GM21717 (cell line): ENCODE data around the gene HBQ1.
"Not testable (repeated sequence)": the region's sequence is repeated elsewhere in the genome, so short reads cannot be mapped to it uniquely, and the experiment has no call there.

Source experiments
- ATAC-seq: cut with Tn5 transposase; IDR thresholded peaks from one replicate; pipeline ENCODE4 v1.9.1; 2021; ENCODE audit warnings: mild to moderate bottlenecking, moderate library complexity; ENCODE audit not compliant: unreplicated experiment

Gene HBQ1

GRCh38 chr16:180101-180675, at the start of gene HBQ1:
Gene HBQ1, plus strand, starts transcription at chr16:180459. Its CDS starts 28 bp downstream, at chr16:180487.
- no peak for ATAC-seq

DNA sequence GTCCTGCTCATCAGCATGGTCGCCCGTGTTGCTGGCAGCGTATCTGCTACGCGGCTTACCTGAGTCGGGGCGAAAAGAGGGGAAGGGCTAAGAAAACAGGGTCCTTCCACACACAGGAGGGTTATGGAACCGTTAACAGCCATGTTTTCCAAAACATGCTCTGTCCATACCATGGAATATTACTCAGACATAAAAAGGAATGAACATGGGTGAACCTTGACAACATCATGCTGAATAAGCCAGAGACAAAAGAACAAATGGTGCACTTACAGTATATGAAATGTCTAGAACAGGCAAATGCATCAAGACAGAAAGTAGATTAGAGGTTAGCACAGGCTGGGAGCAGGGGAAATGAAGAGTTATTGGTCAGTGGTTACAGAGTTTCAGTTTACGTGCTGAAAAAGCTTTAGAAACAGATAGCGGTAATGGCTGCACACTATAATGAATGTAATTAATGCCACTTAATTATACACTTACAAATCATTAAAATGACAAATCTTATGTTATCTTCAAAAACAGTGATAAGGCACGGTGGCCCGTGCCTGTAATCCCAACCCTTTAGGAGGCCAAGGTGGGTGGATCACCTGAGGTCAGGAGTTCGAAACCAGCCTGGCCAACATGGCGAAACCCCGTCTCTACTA, 49.6 kb upstream of the HBQ1 start:
- ATAC-seq: no peak

- no peak for ATAC-seq
Measured at GRCh38 chr16:132120-132519, 48.1 kb upstream of the HBQ1 start.

DNA sequence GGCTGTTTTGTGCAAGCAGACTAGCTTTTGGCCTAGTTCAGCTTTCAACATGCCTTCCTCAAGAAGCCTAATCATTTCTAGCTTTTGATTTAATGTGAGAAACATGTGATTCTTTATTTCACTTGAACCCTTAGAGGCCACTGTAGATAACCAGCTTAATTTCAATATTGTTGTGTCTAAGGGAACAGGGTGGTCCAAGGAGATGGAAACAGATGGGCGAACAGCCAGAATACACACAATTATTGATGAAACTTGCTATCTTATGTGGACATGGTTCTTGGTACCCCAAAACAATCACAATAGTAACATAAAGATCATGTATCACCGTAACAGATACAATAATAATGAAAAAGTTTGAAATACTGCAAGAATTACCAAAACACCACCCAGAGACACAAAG, 46.5 kb upstream of the HBQ1 start:
- ATAC-seq: no peak

DNA sequence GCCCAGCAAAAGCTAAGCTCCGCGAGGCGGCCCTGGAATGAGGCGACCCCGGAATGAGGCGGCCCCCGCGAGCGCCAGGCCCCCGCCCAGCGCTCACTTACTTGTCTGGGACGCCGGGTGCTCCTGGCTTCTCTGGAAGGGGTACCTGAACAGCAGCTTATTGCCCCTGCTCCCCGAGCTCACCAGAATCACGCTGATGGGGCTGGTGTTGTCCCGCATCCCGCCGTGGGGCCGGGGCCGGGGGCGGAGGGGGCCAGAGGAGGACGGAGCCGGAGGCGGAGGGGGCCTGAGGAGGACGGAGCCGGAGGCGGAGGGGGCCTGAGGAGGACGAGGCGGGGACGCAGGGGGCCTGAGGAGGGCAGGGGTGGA, 42.2 kb upstream of the HBQ1 start:
- no peak for ATAC-seq

DNA sequence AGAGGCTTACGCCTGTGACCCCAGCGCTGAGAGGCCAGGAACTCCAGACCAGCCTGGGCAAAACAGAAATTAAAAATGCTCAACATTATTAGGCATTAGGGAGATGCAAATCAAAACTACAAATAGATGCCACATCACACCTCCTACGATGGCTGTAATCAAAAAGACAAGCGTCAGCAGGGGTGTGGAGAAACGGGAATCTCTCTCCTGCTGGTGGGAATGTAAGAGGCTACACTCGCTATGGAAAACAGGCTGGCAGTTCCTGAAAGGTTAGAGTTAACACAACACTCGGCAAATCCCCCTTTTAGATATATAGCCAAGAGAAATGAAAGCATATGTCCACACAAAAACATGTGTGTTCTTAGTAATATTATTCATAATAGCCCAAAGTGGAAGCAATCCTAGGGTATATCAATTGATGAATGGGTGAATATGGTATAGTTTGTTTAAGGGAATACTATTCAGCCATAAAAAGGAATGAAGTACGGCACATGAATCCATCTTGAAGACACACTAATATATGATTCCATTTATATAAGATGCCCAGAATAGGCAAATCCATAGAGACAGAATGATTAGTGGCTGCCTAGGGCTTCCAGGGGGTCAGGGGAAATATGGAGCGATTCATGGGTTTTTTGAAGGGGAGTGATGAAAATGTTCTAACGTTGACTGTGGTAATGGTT, 39.9 kb upstream of the HBQ1 start:
- ATAC-seq: no peak

DNA sequence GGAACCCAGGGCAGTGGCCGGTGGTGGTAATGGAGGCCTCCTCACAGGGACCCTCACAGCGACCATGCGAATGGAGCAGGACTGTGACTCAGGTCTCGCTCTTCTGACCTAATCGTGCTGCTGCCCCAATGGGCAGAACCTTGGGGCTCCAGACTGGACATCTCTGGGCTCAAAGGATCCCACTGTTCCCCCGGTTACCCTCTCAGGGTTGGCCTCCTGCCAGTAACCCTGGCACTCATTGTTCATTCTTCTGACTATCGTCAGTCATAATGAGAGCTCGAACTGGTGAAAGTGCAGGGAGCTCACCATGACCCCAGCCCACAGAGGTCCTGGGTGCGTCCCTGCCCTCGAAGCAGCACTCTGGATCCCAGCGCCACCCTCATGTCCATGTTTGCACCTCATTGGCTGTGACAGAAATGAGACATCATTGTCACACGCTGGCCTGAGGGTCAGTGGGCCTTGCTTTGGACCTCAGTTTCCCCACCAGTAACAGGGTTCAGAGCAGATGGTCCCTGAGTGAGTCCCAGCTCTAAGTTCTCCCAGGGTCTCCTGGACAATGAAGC, 37.8 kb upstream of the HBQ1 start:
- ATAC-seq: no peak

GRCh38 chr16:143047-143446, 37.2 kb upstream of the HBQ1 start:
- no peak for ATAC-seq

- ATAC-seq: no peak
Measured at GRCh38 chr16:143456-143855, 36.8 kb upstream of the HBQ1 start.

GRCh38 chr16:144797-145252, 35.4 kb upstream of the HBQ1 start:
- no peak for ATAC-seq

- no peak for ATAC-seq
Measured at GRCh38 chr16:146646-147045, 33.6 kb upstream of the HBQ1 start.

DNA sequence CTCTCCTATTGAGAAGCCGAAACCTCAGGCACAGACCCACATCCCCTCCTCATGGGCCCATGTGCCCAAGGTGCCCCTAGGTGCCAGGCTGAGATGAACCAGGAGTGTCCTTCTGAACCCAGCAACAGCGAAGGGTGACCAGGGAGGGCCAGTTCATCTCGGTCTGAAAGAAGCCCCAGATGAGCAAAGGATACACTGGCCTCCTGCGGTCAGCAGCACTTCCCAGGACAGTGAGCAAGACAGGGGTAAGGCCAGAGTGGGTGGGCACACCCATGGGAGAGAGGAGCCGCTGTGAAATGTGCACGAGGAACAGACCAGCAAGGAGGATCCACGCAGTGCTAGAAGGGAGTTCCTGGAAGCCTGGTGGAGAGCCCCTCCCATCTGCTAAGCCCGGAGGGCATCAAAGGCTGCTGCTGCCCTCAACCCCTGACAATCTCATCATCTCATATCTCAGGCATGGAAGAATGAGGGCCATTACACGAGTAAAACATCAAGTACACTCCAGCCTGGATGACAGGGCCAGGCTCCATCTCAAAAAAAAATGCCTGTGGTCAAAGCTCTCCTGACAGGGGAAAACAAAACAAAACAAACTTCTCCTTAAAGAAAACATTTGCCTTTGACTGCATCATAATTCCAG, 31.1 kb upstream of the HBQ1 start:
- ATAC-seq: no peak

DNA sequence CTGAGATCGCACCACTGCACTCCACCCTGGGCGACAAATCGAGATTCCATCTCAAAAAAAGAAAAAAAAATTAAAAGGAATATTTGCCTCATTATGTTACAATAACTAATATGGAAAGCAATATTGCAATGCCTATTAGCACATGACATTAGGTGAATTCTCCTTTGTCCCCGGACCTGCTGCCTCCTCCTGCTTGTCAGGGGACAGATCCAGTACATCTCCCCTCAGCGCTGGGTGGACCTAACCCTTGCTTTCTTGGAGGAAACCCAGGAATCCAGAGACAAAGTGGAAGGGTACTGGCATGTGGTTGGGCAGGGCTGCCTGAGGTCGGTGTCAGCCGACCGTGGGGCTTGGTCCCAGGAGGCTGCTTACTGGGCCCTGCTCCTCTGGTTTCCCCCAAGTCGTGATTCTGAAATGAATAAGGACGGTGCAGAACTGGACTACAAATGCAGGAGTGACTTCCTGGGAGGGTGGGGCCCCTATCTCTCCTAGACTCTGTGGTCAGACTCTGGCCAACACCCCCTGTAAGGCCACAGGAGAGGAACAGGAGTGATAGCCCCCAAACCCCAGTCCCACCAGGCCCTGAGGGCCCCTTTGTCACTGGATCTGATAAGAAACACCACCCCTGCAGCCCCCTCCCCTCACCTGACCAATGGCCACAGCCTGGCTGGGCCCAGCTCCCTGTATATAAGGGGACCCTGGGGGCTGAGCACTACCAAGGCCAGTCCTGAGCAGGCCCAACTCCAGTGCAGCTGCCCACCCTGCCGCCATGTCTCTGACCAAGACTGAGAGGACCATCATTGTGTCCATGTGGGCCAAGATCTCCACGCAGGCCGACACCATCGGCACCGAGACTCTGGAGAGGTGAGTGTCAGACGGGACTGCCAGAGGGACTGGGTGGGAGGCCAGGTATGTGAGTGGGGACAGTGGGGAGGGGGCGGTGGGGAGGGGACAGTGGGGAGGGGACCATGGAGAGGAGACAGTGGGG, 27.8 kb upstream of the HBQ1 start, which contains the start of gene HBZ:
Gene HBZ, plus strand, starts transcription at position 504 of the 988 bp plus-strand sequence. Its CDS starts 266 bp downstream, at position 770.
- ATAC-seq: no peak

DNA sequence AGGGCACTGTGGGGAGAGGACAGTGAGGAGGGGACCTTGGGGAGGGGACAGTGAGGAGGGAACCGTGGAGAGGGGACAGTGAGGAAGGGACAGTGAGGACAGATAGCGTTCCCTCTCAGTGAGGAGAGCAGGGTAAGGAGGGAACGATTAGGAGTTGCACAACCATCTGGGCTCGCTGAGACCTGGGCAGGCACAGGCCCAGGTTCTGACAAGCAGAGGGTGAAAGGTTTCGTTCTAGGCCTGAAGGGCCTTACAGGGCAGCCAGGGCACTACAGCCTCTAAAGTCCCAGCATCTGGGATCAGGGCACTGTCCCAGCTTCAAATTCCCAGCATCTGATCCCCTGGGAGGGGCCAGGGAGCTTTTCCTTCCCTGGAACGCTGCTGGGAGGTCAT, 27.1 kb upstream of the HBQ1 start:
- not testable (repeated sequence) for ATAC-seq

- not testable (repeated sequence) for ATAC-seq
Measured at GRCh38 chr16:153550-154216, 26.6 kb upstream of the HBQ1 start.

- no peak for ATAC-seq
Measured at GRCh38 chr16:154217-155030, 25.8 kb upstream of the HBQ1 start.

DNA sequence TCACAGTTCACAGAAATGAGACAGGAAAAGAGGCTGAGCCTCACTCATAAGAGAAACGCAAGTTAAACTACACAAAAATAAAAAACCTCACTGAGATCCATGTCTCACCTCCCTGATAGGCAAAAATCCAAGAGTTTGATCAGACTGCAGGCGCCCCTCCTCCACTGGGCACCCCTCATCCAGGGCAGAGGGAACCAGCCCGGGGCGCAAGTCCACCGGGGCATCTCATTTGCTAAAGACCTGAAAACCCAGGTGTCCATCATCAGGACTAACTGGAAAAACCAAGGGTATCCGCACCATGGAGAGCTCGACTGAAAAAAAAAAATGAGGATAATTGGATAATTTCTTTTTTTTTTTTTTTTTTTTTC, 25.2 kb upstream of the HBQ1 start:
- ATAC-seq: no peak

DNA sequence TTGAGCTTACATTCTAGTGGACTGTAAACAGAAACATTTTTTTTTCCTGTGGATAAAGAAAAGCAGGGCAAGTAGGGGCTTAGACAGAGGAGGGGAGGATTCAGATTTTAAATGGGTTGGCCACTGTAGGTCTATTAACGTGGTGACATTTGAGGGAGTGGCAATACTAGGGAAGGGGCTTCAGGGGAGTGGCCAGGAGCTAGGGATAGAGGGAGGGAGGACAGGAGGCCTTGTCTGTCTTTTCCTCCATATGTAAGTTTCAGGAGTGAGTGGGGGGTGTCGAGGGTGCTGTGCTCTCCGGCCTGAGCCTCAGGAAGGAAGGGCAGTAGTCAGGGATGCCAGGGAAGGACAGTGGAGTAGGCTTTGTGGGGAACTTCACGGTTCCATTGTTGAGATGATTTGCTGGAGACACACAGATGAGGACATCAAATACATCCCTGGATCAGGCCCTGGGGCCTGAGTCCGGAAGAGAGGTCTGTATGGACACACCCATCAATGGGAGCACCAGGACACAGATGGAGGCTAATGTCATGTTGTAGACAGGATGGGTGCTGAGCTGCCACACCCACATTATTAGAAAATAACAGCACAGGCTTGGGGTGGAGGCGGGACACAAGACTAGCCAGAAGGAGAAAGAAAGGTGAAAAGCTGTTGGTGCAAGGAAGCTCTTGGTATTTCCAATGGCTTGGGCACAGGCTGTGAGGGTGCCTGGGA, 21.0 kb upstream of the HBQ1 start:
- ATAC-seq: no peak
